Endothelial cell (in vitro differentiated cells): ENCODE measurements around the gene FUT9. TPM values are rescaled to one million over a fixed set of nuclear protein-coding genes. Genes with fewer than 3 reads are reported as not detected.

Source experiments
- DNase-seq: peaks from one replicate; pipeline ENCODE4 v3.0.0; 2021; ENCODE audit warnings: low spot score
- H3K27ac Mint-ChIP-seq: one replicate; pipeline ENCODE4 v1.8.0; 2021; ENCODE audit warnings: mixed read lengths, inconsistent platforms; ENCODE audit not compliant: unreplicated experiment
- H3K27me3 Mint-ChIP-seq: one replicate; pipeline ENCODE4 v1.8.0; 2021; ENCODE audit warnings: mild to moderate bottlenecking, moderate library complexity, mixed read lengths, inconsistent platforms; ENCODE audit not compliant: unreplicated experiment
- H3K36me3 Mint-ChIP-seq: one replicate; pipeline ENCODE4 v1.8.0; 2021; ENCODE audit warnings: mild to moderate bottlenecking, low read depth, mixed read lengths, inconsistent platforms; ENCODE audit not compliant: unreplicated experiment
- H3K4me1 Mint-ChIP-seq: one replicate; pipeline ENCODE4 v1.8.0; 2021; ENCODE audit warnings: mild to moderate bottlenecking, mixed read lengths, inconsistent platforms; ENCODE audit not compliant: unreplicated experiment
- H3K4me3 Mint-ChIP-seq: one replicate; pipeline ENCODE4 v1.8.0; 2021; ENCODE audit warnings: mild to moderate bottlenecking, mixed read lengths, inconsistent platforms; ENCODE audit not compliant: unreplicated experiment
- H3K9me3 Mint-ChIP-seq: one replicate; pipeline ENCODE4 v1.8.0; 2021; ENCODE audit warnings: mixed read lengths, inconsistent platforms; ENCODE audit not compliant: unreplicated experiment
- CTCF ChIP-seq: fragments of 200-600 bp; sonication (generic); IDR thresholded peaks from one replicate; pipeline ENCODE4 v1.5.0; 2021; ENCODE audit warnings: antibody characterized with exemption; ENCODE audit not compliant: unreplicated experiment
- total RNA-seq: library from RNA; stranded (reverse); fragmentation: NEBNext Ultra II Directional; extraction: Animal tissue kit (Norgen Biotek cat#: 25700); gene quantifications from one replicate; pipeline ENCODE4 v1.2.1, GENCODE V29; 2021; ENCODE audit not compliant: unreplicated experiment

FUT9 gene
- total RNA-seq, 1 donor from 2014 or later, result 5.7 TPM

- Mint-ChIP-seq H3K36me3 (peaks cover 3% of the 10 kb centered on the region), H3K27me3 (peaks cover 2% of the 10 kb centered on the region), H3K9me3 (peaks cover 13% of the 10 kb centered on the region), H3K4me3 (no peak overlapping the region), H3K4me1 (no peaks in the 10 kb centered on the region), H3K27ac (no peak overlapping the region)
- no peak for DNase-seq
- TF ChIP-seq CTCF, result no peak
Observed at GRCh38 chr6:95994151-95994550, 21.6 kb upstream of the FUT9 start.

DNA sequence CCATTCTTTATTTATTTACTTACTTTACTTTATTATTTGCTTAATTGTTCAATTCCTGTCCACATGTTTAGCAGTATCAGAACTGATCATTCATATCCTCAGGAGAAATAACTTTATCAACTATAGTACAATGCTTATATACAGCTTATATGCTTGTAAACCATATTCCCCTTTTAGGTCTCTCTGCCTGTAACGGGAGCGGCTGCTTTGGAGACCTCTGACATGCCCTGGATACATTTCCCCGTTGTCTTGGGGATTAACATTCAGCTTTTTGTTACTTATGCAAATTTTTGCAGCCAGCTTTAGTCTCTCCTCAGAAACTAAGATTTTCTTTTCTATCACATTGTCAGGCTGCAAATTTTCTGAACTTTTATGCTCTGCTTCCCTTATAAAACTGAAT is 17.6 kb upstream of the FUT9 start:
- no peak overlapping the region for H3K27ac Mint-ChIP-seq
- H3K36me3 Mint-ChIP-seq, result no peaks in the 10 kb centered on the region

GRCh38 chr6:96001891-96002575 is 13.7 kb upstream of the FUT9 start:
- Mint-ChIP-seq H3K36me3 (no peaks in the 10 kb centered on the region), H3K27ac (no peak overlapping the region), H3K27me3 (peaks cover 4% of the 10 kb centered on the region), H3K4me3 (no peak overlapping the region), H3K4me1 (peaks cover 5% of the 10 kb centered on the region), H3K9me3 (no peaks in the 10 kb centered on the region)
- no peak for TF ChIP-seq CTCF
- no peak for DNase-seq

More for the DNA sequence above, 17.6 kb upstream of the FUT9 start:
- Mint-ChIP-seq H3K27me3 (peaks cover 3% of the 10 kb centered on the region), H3K4me3 (no peak overlapping the region), H3K9me3 (no peaks in the 10 kb centered on the region), H3K4me1 (no peaks in the 10 kb centered on the region)
- DNase-seq, result no peak
- TF ChIP-seq CTCF, result no peak

DNA sequence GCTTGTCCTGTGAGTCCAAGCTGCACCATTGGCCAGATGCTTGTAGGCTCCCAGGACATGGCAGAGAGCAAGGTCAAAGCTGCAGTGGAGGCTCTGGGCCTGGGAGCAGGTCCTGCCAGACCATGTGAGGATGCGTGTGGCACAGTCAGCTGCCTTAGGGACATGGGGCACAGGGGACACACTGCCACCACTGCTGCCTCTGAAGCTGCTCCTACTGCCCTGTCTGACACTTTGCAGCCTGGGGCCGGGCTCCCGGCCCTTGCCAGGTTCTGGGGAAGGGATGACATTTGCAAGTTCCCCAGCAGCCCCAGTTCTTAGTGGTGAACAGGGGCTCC is 13.2 kb upstream of the FUT9 start:
- H3K4me1 Mint-ChIP-seq, result peaks cover 5% of the 10 kb centered on the region
- no peak overlapping the region for H3K27ac Mint-ChIP-seq
- H3K4me3 Mint-ChIP-seq, result no peak overlapping the region
- H3K9me3 Mint-ChIP-seq, result no peaks in the 10 kb centered on the region
- no peaks in the 10 kb centered on the region for H3K36me3 Mint-ChIP-seq
- H3K27me3 Mint-ChIP-seq, result peaks cover 4% of the 10 kb centered on the region
- DNase-seq, result no peak
- no peak for TF ChIP-seq CTCF

- Mint-ChIP-seq H3K9me3 (no peaks in the 10 kb centered on the region), H3K27ac (no peak overlapping the region), H3K27me3 (peaks cover 4% of the 10 kb centered on the region), H3K4me1 (peaks cover 9% of the 10 kb centered on the region), H3K4me3 (no peak overlapping the region), H3K36me3 (no peaks in the 10 kb centered on the region)
- no peak for TF ChIP-seq CTCF
- no peak for DNase-seq
Observed at GRCh38 chr6:96002912-96003311, 12.9 kb upstream of the FUT9 start.
